Caco-2 (cell line): ENCODE measurements around the gene WDR6. TPM values are rescaled to one million over a fixed set of nuclear protein-coding genes. Genes with fewer than 3 reads are reported as not detected.
A peak's percentile ranks its signal among the peaks of the same experiment; 100 is the strongest.
"Not testable (repeated sequence)": the region's sequence is repeated elsewhere in the genome, so short reads cannot be mapped to it uniquely, and the experiment has no call there.

Experiments
- BruUV-seq: library from RNA; stranded (reverse); fragments of 400-500 nt; replicated peaks from 2 replicates; lab custom pipeline; 2021; lab: Mats Ljungman, UMichigan
- CTCF ChIA-PET: fragments of 300-600 bp; sonication (Branson Sonifier 250); formaldehyde crosslinking; loops from one replicate; lab custom pipeline; 2022; ENCODE audit warnings: antibody characterized with exemption; lab: Charles Lee
- POLR2A ChIA-PET: fragments of 300-600 bp; sonication (Branson Sonifier 250); formaldehyde crosslinking; loops from one replicate; lab custom pipeline; 2022; ENCODE audit warnings: antibody characterized with exemption; lab: Charles Lee
- DNase-seq, 2 experiments: peaks; one replicate each; pipeline versions ENCODE4 v3.0.0 to v3.0.0-alpha.2; 2020 to 2022
- H3K27me3 ChIP-seq: replicated peaks from 2 replicates; pipeline ENCODE4 v1.6.0; 2011; ENCODE audit warnings: low read length; ENCODE audit not compliant: control insufficient read depth, insufficient read depth
- H3K36me3 ChIP-seq: 2 replicates; pipeline ENCODE4 v1.5.1; 2011; ENCODE audit warnings: low read length; ENCODE audit not compliant: control insufficient read depth, insufficient read depth
- H3K4me1 ChIP-seq: fragments of 250-450 bp; sonication (Bioruptor Pico); 2 replicates; pipeline ENCODE4 v1.5.1; 2020; ENCODE audit warnings: mild to moderate bottlenecking
- H3K4me3 ChIP-seq: 2 replicates; pipeline ENCODE4 v1.5.1; 2011; ENCODE audit warnings: low read depth, mild to moderate bottlenecking, control low read depth, low read length
- H3K9me3 ChIP-seq: fragments of 250-450 bp; sonication (Bioruptor Pico); 2 replicates; pipeline ENCODE4 v1.5.1; 2020; ENCODE audit warnings: mild to moderate bottlenecking, moderate library complexity
- H3K27ac Mint-ChIP-seq: one replicate; pipeline ENCODE4 v1.8.0; 2022; ENCODE audit warnings: mixed read lengths; ENCODE audit not compliant: unreplicated experiment
- H3K27me3 Mint-ChIP-seq: one replicate; pipeline ENCODE4 v1.8.0; 2022; ENCODE audit warnings: mixed read lengths; ENCODE audit not compliant: insufficient read depth, unreplicated experiment
- H3K36me3 Mint-ChIP-seq: one replicate; pipeline ENCODE4 v1.8.0; 2022; ENCODE audit warnings: mild to moderate bottlenecking, mixed read lengths; ENCODE audit not compliant: insufficient read depth, unreplicated experiment
- H3K4me1 Mint-ChIP-seq: one replicate; pipeline ENCODE4 v1.8.0; 2022; ENCODE audit warnings: low read depth, mixed read lengths; ENCODE audit not compliant: unreplicated experiment
- H3K4me3 Mint-ChIP-seq: one replicate; pipeline ENCODE4 v1.8.0; 2022; ENCODE audit warnings: mild to moderate bottlenecking, moderate library complexity, mixed read lengths; ENCODE audit not compliant: unreplicated experiment
- H3K9me3 Mint-ChIP-seq: one replicate; pipeline ENCODE4 v1.8.0; 2022; ENCODE audit warnings: mixed read lengths; ENCODE audit not compliant: unreplicated experiment
- CTCF ChIP-seq, 2 experiments: fragments of 200-600 bp in 1 of 2; IDR thresholded peaks; 1 replicate in 1 of 2; 2 replicates in 1 of 2; pipeline versions ENCODE4 v1.5.1 to v1.8.0; 2011 to 2022; ENCODE audit warnings: antibody characterized with exemption in 1 of 2, control low read depth in 1 of 2, inconsistent platforms in 1 of 2, low read depth in 1 of 2, low read length in 1 of 2, mild to moderate bottlenecking in 1 of 2, moderate library complexity in 1 of 2; ENCODE audit not compliant: insufficient read depth in 1 of 2, severe bottlenecking in 1 of 2, unreplicated experiment in 1 of 2
- intact Hi-C: fragments of 100-400 bp; cut with micrococcal nuclease; formaldehyde crosslinking; loops from one replicate; pipeline ENCODE4 v1.10.0; 2022; ENCODE audit not compliant: unreplicated experiment
- total RNA-seq: library from RNA; stranded (reverse); gene quantifications from 2 replicates; pipeline ENCODE4 v1.2.3, GENCODE V29; 2022

The WDR6 gene
- total RNA-seq, 1 experiment from 2014 or later: 184 TPM

GRCh38 chr3:49005998-49006397, 1.2 kb upstream of the WDR6 start:
- no peaks in the 10 kb centered on the region for H3K27me3 ChIP-seq
- CTCF ChIA-PET: interaction anchor here (1.5 kb wide), 1 partner anchor 18 kb away, joined by 7 read pairs; no protein-coding TSS in a partner anchor

GRCh38 chr3:49006408-49007067, 653 bp upstream of the WDR6 start:
- Mint-ChIP-seq H3K27ac (peak overlapping the region; percentile 98), H3K4me1 (peaks cover 13% of the 10 kb centered on the region), H3K27me3 (no peaks in the 10 kb centered on the region), H3K36me3 (peaks cover 58% of the 10 kb centered on the region), H3K9me3 (no peaks in the 10 kb centered on the region), H3K4me3 (peak overlapping the region; percentile 94)
- no peak for DNase-seq
- ChIA-PET POLR2A (interaction anchor here (0.5 to 2.8 kb wide), 17 partner anchors 12 to 334 kb away, joined by 3 to 92 read pairs (median 9); partner anchors contain the start of genes ARIH2, DALRD3, IMPDH2 and IP6K2), CTCF (interaction anchor here (0.7 to 2.0 kb wide), 11 partner anchors 10 to 797 kb away, joined by 3 to 54 read pairs (median 4); partner anchors contain the start of genes DALRD3, INKA1, NDUFAF3 and P4HTM)
- Histone ChIP-seq H3K36me3 (no peaks in the 10 kb centered on the region; the same call in 1 of the 2 replicates), H3K4me3 (peak overlapping the region; percentile 92), H3K4me1 (peaks cover 26% of the 10 kb centered on the region), H3K27me3 (no peaks in the 10 kb centered on the region), H3K9me3 (no peaks in the 10 kb centered on the region)
- BruUV-seq: TSS peak; percentile 95
- TF ChIP-seq CTCF (IDR thresholded peaks at IDR 0.05; ENCODE audit: insufficient read depth in 1 of 2, low read depth in 1 of 2, low read length in 1 of 2, severe bottlenecking in 1 of 2, unreplicated experiment in 1 of 2): no peak
- intact Hi-C loops: loop anchor here (2.0 kb wide), 1 partner anchor 18 kb away; no protein-coding TSS in a partner anchor

More at GRCh38 chr3:49005998-49006397, 1.2 kb upstream of the WDR6 start:
- Mint-ChIP-seq H3K27ac (peak overlapping the region; percentile 98), H3K9me3 (no peaks in the 10 kb centered on the region), H3K4me1 (peaks cover 13% of the 10 kb centered on the region), H3K4me3 (peak overlapping the region; percentile 94), H3K36me3 (peaks cover 55% of the 10 kb centered on the region), H3K27me3 (no peaks in the 10 kb centered on the region)
- Histone ChIP-seq H3K4me3 (peak overlapping the region; percentile 92), H3K9me3 (no peaks in the 10 kb centered on the region), H3K36me3 (no peaks in the 10 kb centered on the region; the same call in 1 of the 2 replicates), H3K4me1 (peaks cover 26% of the 10 kb centered on the region)
- no peak for DNase-seq
- POLR2A ChIA-PET: interaction anchor here (2.8 kb wide), 1 partner anchor 16 kb away, joined by 92 read pairs; the partner anchor contains the start of gene NDUFAF3
- TF ChIP-seq CTCF (IDR thresholded peaks at IDR 0.05; ENCODE audit: insufficient read depth in 1 of 2, low read depth in 1 of 2, low read length in 1 of 2, severe bottlenecking in 1 of 2, unreplicated experiment in 1 of 2): no peak
- no TSS peak for BruUV-seq
- intact Hi-C loops: loop anchor here (2.0 kb wide), 1 partner anchor 17 kb away; no protein-coding TSS in a partner anchor

GRCh38 chr3:49007771-49008528, 759 bp downstream of the WDR6 start:
- POLR2A ChIA-PET: interaction anchor here (0.7 to 2.8 kb wide), 14 partner anchors 10 to 535 kb away, joined by 3 to 92 read pairs (median 10); partner anchors contain the start of genes DALRD3, IMPDH2, IP6K2 and NDUFAF3
- Mint-ChIP-seq H3K9me3 (no peaks in the 10 kb centered on the region), H3K36me3 (peaks cover 63% of the 10 kb centered on the region), H3K4me3 (peak overlapping the region; percentile 94), H3K4me1 (peaks cover 13% of the 10 kb centered on the region), H3K27ac (peak overlapping the region; percentile 98), H3K27me3 (no peaks in the 10 kb centered on the region)
- intact Hi-C loops: loop anchor here (2.0 kb wide), 1 partner anchor 19 kb away; no protein-coding TSS in a partner anchor
- DNase-seq: peak; percentile 87 to 89
- no peak for TF ChIP-seq CTCF (IDR thresholded peaks at IDR 0.05; ENCODE audit: insufficient read depth in 1 of 2, low read depth in 1 of 2, low read length in 1 of 2, severe bottlenecking in 1 of 2, unreplicated experiment in 1 of 2)
- Histone ChIP-seq H3K4me1 (peaks cover 26% of the 10 kb centered on the region), H3K27me3 (no peaks in the 10 kb centered on the region), H3K9me3 (no peaks in the 10 kb centered on the region), H3K36me3 (peaks cover 3% of the 10 kb centered on the region), H3K4me3 (peak overlapping the region; percentile 92)
- no TSS peak for BruUV-seq
- CTCF ChIA-PET: interaction anchor here (0.9 to 2.0 kb wide), 8 partner anchors 9 to 795 kb away, joined by 3 to 54 read pairs (median 5); partner anchors contain the start of genes DALRD3, INKA1, NDUFAF3 and P4HTM

- H3K9me3 Mint-ChIP-seq, H3K4me3 ChIP-seq, H3K27me3 ChIP-seq, DNase-seq, H3K36me3 ChIP-seq, H3K27me3 Mint-ChIP-seq, H3K9me3 ChIP-seq, intact Hi-C loops: not testable (repeated sequence)
- Mint-ChIP-seq H3K4me3 (peak overlapping the region; percentile 94), H3K36me3 (peaks cover 68% of the 10 kb centered on the region), H3K4me1 (peaks cover 13% of the 10 kb centered on the region), H3K27ac (peak overlapping the region; percentile 98)
- ChIA-PET POLR2A (interaction anchor here (2.8 kb wide), 1 partner anchor 13 kb away, joined by 92 read pairs; the partner anchor contains the start of gene NDUFAF3), CTCF (interaction anchor here (1.4 kb wide), 1 partner anchor 21 kb away, joined by 5 read pairs; no protein-coding TSS in a partner anchor)
- TSS peak; percentile 24 for BruUV-seq
- peaks cover 26% of the 10 kb centered on the region for H3K4me1 ChIP-seq
Measured at GRCh38 chr3:49008627-49009026, 1.4 kb downstream of the WDR6 start.
